HG02840 (cell line): Measurements from ENCODE around the gene CD180.

Experiments used
- ATAC-seq: cut with Tn5 transposase; IDR thresholded peaks from one replicate; pipeline ENCODE4 v1.9.1; 2021; ENCODE audit warnings: mild to moderate bottlenecking, moderate library complexity, moderate number of reproducible peaks; ENCODE audit not compliant: unreplicated experiment, low FRiP score

The CD180 gene

GRCh38 chr5:67164856-67165525, 31.6 kb downstream of the CD180 start:
- no peak for ATAC-seq

- ATAC-seq: no peak
Observed at GRCh38 chr5:67163863-67164595, 32.6 kb downstream of the CD180 start.

- no peak for ATAC-seq
Observed at GRCh38 chr5:67163231-67163756, 33.3 kb downstream of the CD180 start.

GRCh38 chr5:67161767-67162166, 34.8 kb downstream of the CD180 start:
- no peak for ATAC-seq

GRCh38 chr5:67160985-67161384, 35.6 kb downstream of the CD180 start:
- no peak for ATAC-seq

- ATAC-seq: no peak
Observed at GRCh38 chr5:67160272-67160671, 36.3 kb downstream of the CD180 start.

GRCh38 chr5:67156976-67157583, 39.5 kb downstream of the CD180 start:
- no peak for ATAC-seq

- no peak for ATAC-seq
Observed at GRCh38 chr5:67154556-67155206, 41.9 kb downstream of the CD180 start.

GRCh38 chr5:67153292-67153691, 43.3 kb downstream of the CD180 start:
- no peak for ATAC-seq

GRCh38 chr5:67152400-67152799, 44.2 kb downstream of the CD180 start:
- no peak for ATAC-seq

GRCh38 chr5:67149951-67150523, 46.6 kb downstream of the CD180 start:
- ATAC-seq: no peak

GRCh38 chr5:67149057-67149950, 47.3 kb downstream of the CD180 start:
- ATAC-seq: no peak

GRCh38 chr5:67147760-67148159, 48.8 kb downstream of the CD180 start:
- no peak for ATAC-seq

- no peak for ATAC-seq
Observed at GRCh38 chr5:67146981-67147380, 49.6 kb downstream of the CD180 start.

- ATAC-seq: no peak
Observed at GRCh38 chr5:67146574-67146973, 50.0 kb downstream of the CD180 start.

- ATAC-seq: no peak
Observed at GRCh38 chr5:67144183-67144639, 52.4 kb downstream of the CD180 start.

- no peak for ATAC-seq
Observed at GRCh38 chr5:67143549-67143948, 53.0 kb downstream of the CD180 start.

GRCh38 chr5:67142816-67143215, 53.8 kb downstream of the CD180 start:
- ATAC-seq: no peak

- ATAC-seq: no peak
Observed at GRCh38 chr5:67141644-67142043, 55.0 kb downstream of the CD180 start.

- no peak for ATAC-seq
Observed at GRCh38 chr5:67140413-67140812, 56.2 kb downstream of the CD180 start.
